GM12891 (cell line): ENCODE data around the gene SEPTIN10.

ENCODE experiments used
- DNase-seq: peaks from one replicate; pipeline ENCODE4 v3.0.0; 2011; ENCODE audit warnings: low spot score; ENCODE audit not compliant: insufficient read length
- FAIRE-seq: peaks from 2 replicates; lab custom pipeline; 2011; peaks lifted over from hg19 to GRCh38; lab: Jason Lieb, UNC
- PAX5 ChIP-seq: IDR thresholded peaks from 2 replicates; pipeline ENCODE4 v1.6.1; 2011; ENCODE audit warnings: low read length, moderate library complexity, mild to moderate bottlenecking; ENCODE audit not compliant: insufficient read depth, severe bottlenecking
- POLR2A ChIP-seq: IDR thresholded peaks from 2 replicates; pipeline ENCODE4 v1.6.1; 2011; ENCODE audit warnings: low read depth, low read length, control low read depth
- POLR2AphosphoS5 ChIP-seq: IDR thresholded peaks from 2 replicates; pipeline ENCODE4 v1.6.1; 2011; ENCODE audit warnings: low read depth, low read length, control low read depth
- POU2F2 ChIP-seq: IDR thresholded peaks from 2 replicates; pipeline ENCODE4 v1.6.1; 2011; ENCODE audit warnings: low read depth, mild to moderate bottlenecking, control low read depth, low read length, moderate library complexity
- SPI1 ChIP-seq: IDR thresholded peaks from 2 replicates; pipeline ENCODE4 v1.6.1; 2011; ENCODE audit warnings: low read depth, low read length, control low read depth
- TAF1 ChIP-seq: IDR thresholded peaks from 2 replicates; pipeline ENCODE4 v1.6.1; 2011; ENCODE audit warnings: low read depth, low read length, control low read depth

Gene SEPTIN10

GRCh38 chr2:109507217-109507616 is 106.5 kb downstream of the SEPTIN10 start:
- TF ChIP-seq PAX5 (no peak), POLR2A (no peak), POU2F2 (no peak), SPI1 (no peak), TAF1 (no peak), POLR2AphosphoS5 (no peak)
- FAIRE-seq: no peak
- DNase-seq: no peak

GRCh38 chr2:109503191-109503590 is 110.6 kb downstream of the SEPTIN10 start:
- TF ChIP-seq SPI1 (no peak), POLR2A (no peak), POU2F2 (no peak), PAX5 (no peak), POLR2AphosphoS5 (no peak), TAF1 (no peak)
- DNase-seq: no peak
- FAIRE-seq: no peak

GRCh38 chr2:109501461-109501860 is 112.3 kb downstream of the SEPTIN10 start:
- TF ChIP-seq SPI1: no peak
- TF ChIP-seq PAX5: no peak
- TF ChIP-seq POU2F2: no peak
- no peak for TF ChIP-seq POLR2AphosphoS5
- TF ChIP-seq TAF1: no peak
- TF ChIP-seq POLR2A: no peak
- DNase-seq (no peak), FAIRE-seq (no peak)

- no peak for TF ChIP-seq SPI1
- no peak for TF ChIP-seq POLR2AphosphoS5
- TF ChIP-seq PAX5: no peak
- no peak for FAIRE-seq
- no peak for DNase-seq
Observed at GRCh38 chr2:109500910-109501309, 112.9 kb downstream of the SEPTIN10 start.

- FAIRE-seq: no peak
- no peak for DNase-seq
- no peak for TF ChIP-seq TAF1
- no peak for TF ChIP-seq PAX5
- no peak for TF ChIP-seq POLR2AphosphoS5
- TF ChIP-seq SPI1: no peak
- no peak for TF ChIP-seq POU2F2
- no peak for TF ChIP-seq POLR2A
Observed at GRCh38 chr2:109499566-109499965, 114.2 kb downstream of the SEPTIN10 start.

GRCh38 chr2:109498906-109499305 is 114.9 kb downstream of the SEPTIN10 start:
- FAIRE-seq (no peak), DNase-seq (no peak)
- TF ChIP-seq POU2F2 (no peak), TAF1 (no peak)

GRCh38 chr2:109497911-109498870 is 115.6 kb downstream of the SEPTIN10 start:
- DNase-seq: no peak
- no peak for TF ChIP-seq POLR2AphosphoS5
- TF ChIP-seq POLR2A: no peak
- no peak for TF ChIP-seq SPI1
- no peak for TF ChIP-seq TAF1
- no peak for TF ChIP-seq PAX5
- no peak for TF ChIP-seq POU2F2
- no peak for FAIRE-seq

- no peak for FAIRE-seq
- TF ChIP-seq POU2F2: no peak
- no peak for TF ChIP-seq SPI1
- no peak for TF ChIP-seq POLR2A
- no peak for TF ChIP-seq PAX5
- no peak for TF ChIP-seq POLR2AphosphoS5
- no peak for DNase-seq
Observed at GRCh38 chr2:109497463-109497862, 116.3 kb downstream of the SEPTIN10 start.

- TF ChIP-seq SPI1 (no peak), POU2F2 (no peak), POLR2A (no peak), POLR2AphosphoS5 (no peak), TAF1 (no peak), PAX5 (no peak)
- FAIRE-seq: no peak
- DNase-seq: no peak
Observed at GRCh38 chr2:109494351-109494750, 119.4 kb downstream of the SEPTIN10 start.
